HepG2 (cell line): ENCODE measurements around the gene HMCN1. TPM values are rescaled to one million over a fixed set of nuclear protein-coding genes. Genes with fewer than 3 reads are reported as not detected.

Experiments
- ATAC-seq: fragments of 200-7000 bp; cut with Tn5 transposase; 3 replicates; pipeline ENCODE4 v1.9.1; 2020; ENCODE audit warnings: mild to moderate bottlenecking, moderate library complexity
- BruUV-seq: library from RNA; stranded (reverse); fragments of 400-500 nt; replicated peaks from 2 replicates; lab custom pipeline; 2021; lab: Mats Ljungman, UMichigan
- CTCF ChIA-PET: fragments of 300-600 bp; formaldehyde crosslinking; extraction: SDS; loops from one replicate; lab custom pipeline; 2021; ENCODE audit warnings: low total read pairs, inconsistent platforms, low intra/inter-chr PET ratio; lab: Yijun Ruan, JAX
- POLR2A ChIA-PET: fragments of 350-600 bp; sonication (Branson Sonifier 250); formaldehyde crosslinking; loops from one replicate; lab custom pipeline; 2020; ENCODE audit warnings: antibody characterized with exemption, inconsistent platforms; lab: Yijun Ruan, JAX
- DNase-seq: peaks from one replicate; pipeline ENCODE4 v3.0.0-alpha.2; 2015; ENCODE audit warnings: low spot score
- FAIRE-seq: peaks from 3 replicates; lab custom pipeline; 2011; peaks lifted over from hg19 to GRCh38; lab: Jason Lieb, UNC
- H2AFZ ChIP-seq: one replicate; pipeline ENCODE4 v1.6.1; 2011; ENCODE audit warnings: low read length, inconsistent platforms
- H3K27ac ChIP-seq: fragments of 300-600 bp; 3 replicates; pipeline ENCODE4 v1.8.0; 2011; ENCODE audit warnings: mixed run types, mild to moderate bottlenecking, mixed read lengths, low read length, inconsistent platforms; ENCODE audit not compliant: insufficient read depth; ENCODE audit errors: extremely low read length
- H3K27me3 ChIP-seq, 2 experiments: fragments of 200-600 bp in 1 of 2; 2 replicates in 1 of 2; 3 replicates in 1 of 2; pipeline versions ENCODE4 v1.6.0 to v1.8.0; 2011; ENCODE audit warnings: low read length in 2 of 2, mild to moderate bottlenecking in 2 of 2, moderate library complexity in 2 of 2, inconsistent platforms in 1 of 2; ENCODE audit not compliant: insufficient read depth in 2 of 2, control insufficient read depth in 1 of 2
- H3K36me3 ChIP-seq, 2 experiments: fragments of 200-600 bp in 1 of 2; replicated peaks in 1 of 2; 2 replicates in 1 of 2; 3 replicates in 1 of 2; pipeline versions ENCODE4 v1.5.1 to v1.8.0; 2011; ENCODE audit warnings: low read length in 2 of 2, inconsistent platforms in 1 of 2; ENCODE audit not compliant: insufficient read depth in 2 of 2, control insufficient read depth in 1 of 2
- H3K4me1 ChIP-seq: 2 replicates; pipeline ENCODE4 v1.5.1; 2012; ENCODE audit warnings: low read length, inconsistent platforms; ENCODE audit not compliant: insufficient read depth
- H3K4me2 ChIP-seq: 2 replicates; pipeline ENCODE4 v1.6.0; 2011; ENCODE audit warnings: low read depth, low read length, inconsistent platforms
- H3K4me3 ChIP-seq, 3 experiments: fragments of 200-600 bp in 1 of 3; sonication (generic), shearing (Covaris generic) in 1 of 3; replicated peaks in 1 of 3; 2 replicates each; pipeline ENCODE4 v1.5.1; 2011 to 2016; ENCODE audit warnings: low read length in 3 of 3, inconsistent platforms in 2 of 3, low read depth in 2 of 3, mild to moderate bottlenecking in 2 of 3, control low read depth in 1 of 3, mixed read lengths in 1 of 3; ENCODE audit not compliant: insufficient read depth in 1 of 3
- H3K79me2 ChIP-seq: one replicate; pipeline ENCODE4 v1.6.1; 2011; ENCODE audit warnings: low read length, inconsistent platforms; ENCODE audit not compliant: insufficient read depth
- H3K9ac ChIP-seq: 2 replicates; pipeline ENCODE4 v1.6.0; 2011; ENCODE audit warnings: mild to moderate bottlenecking, low read depth, low read length, inconsistent platforms; ENCODE audit not compliant: insufficient read depth
- H3K9me3 ChIP-seq: 2 replicates; pipeline ENCODE4 v1.5.1; 2012; ENCODE audit warnings: mild to moderate bottlenecking, low read length
- H4K20me1 ChIP-seq: 2 replicates; pipeline ENCODE4 v1.6.0; 2011; ENCODE audit warnings: inconsistent platforms, mild to moderate bottlenecking, low read length, moderate library complexity; ENCODE audit not compliant: insufficient read depth
- CHD4 ChIP-seq: fragments of 200-600 bp; sonication (generic); IDR thresholded peaks from 2 replicates; pipeline ENCODE4 v1.7.0; 2017; ENCODE audit warnings: mild to moderate bottlenecking, low read length, borderline replicate concordance
- FOXJ3 ChIP-seq: sonication (generic); formaldehyde crosslinking; IDR thresholded peaks from 2 replicates; pipeline ENCODE4 v1.4.0; 2020; ENCODE audit warnings: missing genetic modification reagents, mild to moderate bottlenecking, borderline replicate concordance
- HNRNPH1 ChIP-seq: fragments of 200-400 bp; formaldehyde crosslinking; optimal IDR thresholded peaks from 2 replicates; pipeline ENCODE3; 2017; ENCODE audit warnings: mild to moderate bottlenecking, low read depth, low read length
- KDM1A ChIP-seq: IDR thresholded peaks from 2 replicates; pipeline ENCODE4 v1.6.1; 2016; ENCODE audit warnings: missing compliant biosample characterization
- NBN ChIP-seq: fragments of 450-650 bp; conservative IDR thresholded peaks from 2 replicates; pipeline ENCODE4 v1.6.1; 2017
- RBAK ChIP-seq: sonication (generic); formaldehyde crosslinking; IDR thresholded peaks from 2 replicates; pipeline ENCODE4 v1.5.1; 2020; ENCODE audit warnings: mild to moderate bottlenecking, missing genetic modification reagents
- WGBS: methylation state at CpG from one replicate; pipeline ENCODE4 v1.1.6; 2017; ENCODE audit warnings: low lambda C conversion rate; 5-methylcytosine and 5-hydroxymethylcytosine counted together
- in situ Hi-C: cut with HindIII; loops from 2 replicates; pipeline ENCODE4 v1.10.0; 2017; ENCODE audit warnings: low pct_unique_long_range_greater_than_20kb; ENCODE audit not compliant: extremely low pct_ligation_motif_present
- intact Hi-C: fragments of 100-400 bp; cut with micrococcal nuclease; formaldehyde crosslinking; loops from one replicate; pipeline ENCODE4 v1.10.0; 2022; ENCODE audit not compliant: unreplicated experiment
- polyA plus RNA-seq, 8 experiments: library from polyadenylated mRNA; depleted of rRNA in 3 of 8; stranded (reverse) in 7 of 8; unstranded in 1 of 8; fragments of >200 nt; fragmentation: Illumina TruSeq in 4 of 8; extraction: Trizol in 4 of 8; gene quantifications; 2 replicates each; pipeline versions ENCODE4 v1.2.1 to v1.2.3, GENCODE V29; 2011 to 2016; ENCODE audit warnings: low read depth in 4 of 8, missing spikeins in 1 of 8, mixed read lengths in 1 of 8; ENCODE audit not compliant: insufficient read depth in 1 of 8
- total RNA-seq, 5 experiments: library from RNA; depleted of rRNA; stranded (reverse); fragments of >200 nt; fragmentation: Illumina TruSeq; extraction: Trizol; gene quantifications; 2 replicates each; pipeline ENCODE4 v1.2.3, GENCODE V29; 2016; ENCODE audit warnings: low read depth in 1 of 5
- TF ChIP-seq, protein P1 (sequence below), 2 experiments: sonication (generic) in 1 of 2; formaldehyde crosslinking in 1 of 2; IDR thresholded peaks; 2 replicates each; pipeline versions ENCODE4 v1.6.1 to v1.9.0; 2014 to 2022; ENCODE audit warnings: antibody characterized with exemption in 1 of 2, borderline replicate concordance in 1 of 2, inconsistent platforms in 1 of 2, low read depth in 1 of 2, missing genetic modification reagents in 1 of 2
- TF ChIP-seq, protein P2 (sequence below): sonication (generic); formaldehyde crosslinking; conservative IDR thresholded peaks from 2 replicates; pipeline ENCODE4 v1.4.0; 2020; ENCODE audit warnings: missing genetic modification reagents

The HMCN1 gene
- total and polyA plus RNA-seq, 2 of the 13 experiments (the other 11 are each of a cell fraction or from before 2014, with no cell fraction given) = 0.03 TPM; not detected in 1

DNA sequence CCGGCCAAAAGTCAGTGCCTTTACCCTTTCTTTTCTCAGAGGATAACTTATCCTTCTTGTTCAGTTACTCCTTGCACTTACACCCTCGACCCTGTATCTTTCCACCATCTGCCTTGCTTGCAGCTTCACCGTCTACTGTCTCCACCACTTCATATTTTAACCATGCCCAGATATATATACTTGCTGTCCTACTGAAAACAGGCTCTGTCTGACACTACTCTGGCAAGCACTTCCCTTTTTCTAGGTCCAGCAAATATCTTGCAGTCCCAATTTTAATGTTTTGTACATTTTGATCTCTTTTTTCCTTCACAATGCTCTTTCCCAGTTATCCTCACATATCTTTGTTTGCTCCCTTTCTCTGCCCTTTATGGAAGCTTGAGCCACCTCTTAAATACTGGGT lies 332.2 kb downstream of the HMCN1 start:
- no peaks in the 10 kb centered on the region for H3K9me3 ChIP-seq
- no peak for ATAC-seq
- no peaks in the 10 kb centered on the region for H3K27me3 ChIP-seq
- no peaks in the 10 kb centered on the region for H3K79me2 ChIP-seq
- DNase-seq = no peak
- H3K4me2 ChIP-seq = no peak overlapping the region
- no peak overlapping the region for H3K27ac ChIP-seq
- H3K9ac ChIP-seq = no peak overlapping the region
- TF ChIP-seq FOXJ3 (CRISPR knock-in tag) (no peak), CHD4 (no peak), KDM1A (CRISPR knock-in tag) (no peak), NBN (no peak), HNRNPH1 (no peak), RBAK (CRISPR knock-in tag) (no peak)
- TF ChIP-seq, protein P1, sequence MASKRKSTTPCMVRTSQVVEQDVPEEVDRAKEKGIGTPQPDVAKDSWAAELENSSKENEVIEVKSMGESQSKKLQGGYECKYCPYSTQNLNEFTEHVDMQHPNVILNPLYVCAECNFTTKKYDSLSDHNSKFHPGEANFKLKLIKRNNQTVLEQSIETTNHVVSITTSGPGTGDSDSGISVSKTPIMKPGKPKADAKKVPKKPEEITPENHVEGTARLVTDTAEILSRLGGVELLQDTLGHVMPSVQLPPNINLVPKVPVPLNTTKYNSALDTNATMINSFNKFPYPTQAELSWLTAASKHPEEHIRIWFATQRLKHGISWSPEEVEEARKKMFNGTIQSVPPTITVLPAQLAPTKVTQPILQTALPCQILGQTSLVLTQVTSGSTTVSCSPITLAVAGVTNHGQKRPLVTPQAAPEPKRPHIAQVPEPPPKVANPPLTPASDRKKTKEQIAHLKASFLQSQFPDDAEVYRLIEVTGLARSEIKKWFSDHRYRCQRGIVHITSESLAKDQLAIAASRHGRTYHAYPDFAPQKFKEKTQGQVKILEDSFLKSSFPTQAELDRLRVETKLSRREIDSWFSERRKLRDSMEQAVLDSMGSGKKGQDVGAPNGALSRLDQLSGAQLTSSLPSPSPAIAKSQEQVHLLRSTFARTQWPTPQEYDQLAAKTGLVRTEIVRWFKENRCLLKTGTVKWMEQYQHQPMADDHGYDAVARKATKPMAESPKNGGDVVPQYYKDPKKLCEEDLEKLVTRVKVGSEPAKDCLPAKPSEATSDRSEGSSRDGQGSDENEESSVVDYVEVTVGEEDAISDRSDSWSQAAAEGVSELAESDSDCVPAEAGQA (IDR thresholded peaks at IDR 0.05; ENCODE audit: low read depth) = no peak
- TF ChIP-seq, protein P1 (CRISPR knock-in tag; IDR thresholded peaks at IDR 0.05; ENCODE audit: borderline replicate concordance) = no peak
- TF ChIP-seq, protein P2, sequence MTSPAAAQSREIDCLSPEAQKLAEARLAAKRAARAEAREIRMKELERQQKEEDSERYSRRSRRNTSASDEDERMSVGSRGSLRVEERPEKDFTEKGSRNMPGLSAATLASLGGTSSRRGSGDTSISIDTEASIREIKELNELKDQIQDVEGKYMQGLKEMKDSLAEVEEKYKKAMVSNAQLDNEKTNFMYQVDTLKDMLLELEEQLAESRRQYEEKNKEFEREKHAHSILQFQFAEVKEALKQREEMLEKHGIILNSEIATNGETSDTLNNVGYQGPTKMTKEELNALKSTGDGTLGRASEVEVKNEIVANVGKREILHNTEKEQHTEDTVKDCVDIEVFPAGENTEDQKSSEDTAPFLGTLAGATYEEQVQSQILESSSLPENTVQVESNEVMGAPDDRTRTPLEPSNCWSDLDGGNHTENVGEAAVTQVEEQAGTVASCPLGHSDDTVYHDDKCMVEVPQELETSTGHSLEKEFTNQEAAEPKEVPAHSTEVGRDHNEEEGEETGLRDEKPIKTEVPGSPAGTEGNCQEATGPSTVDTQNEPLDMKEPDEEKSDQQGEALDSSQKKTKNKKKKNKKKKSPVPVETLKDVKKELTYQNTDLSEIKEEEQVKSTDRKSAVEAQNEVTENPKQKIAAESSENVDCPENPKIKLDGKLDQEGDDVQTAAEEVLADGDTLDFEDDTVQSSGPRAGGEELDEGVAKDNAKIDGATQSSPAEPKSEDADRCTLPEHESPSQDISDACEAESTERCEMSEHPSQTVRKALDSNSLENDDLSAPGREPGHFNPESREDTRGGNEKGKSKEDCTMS (CRISPR knock-in tag) = no peak
- TF ChIP-seq, all 625 proteins: peak for 0
- CTCF ChIA-PET = no interaction called here
- H3K4me1 ChIP-seq = no peaks in the 10 kb centered on the region
- H2AFZ ChIP-seq = no peak overlapping the region
- no peak for FAIRE-seq
- WGBS = 0% methylated on average over 3 of the region's 3 CpGs
- H3K4me3 ChIP-seq = no peak overlapping the region
- in situ Hi-C loops = no loop called here
- H4K20me1 ChIP-seq = no peaks in the 10 kb centered on the region
- H3K36me3 ChIP-seq = no peaks in the 10 kb centered on the region
- intact Hi-C loops = no loop called here
- POLR2A ChIA-PET = no interaction called here
- BruUV-seq = no TSS peak
